H9 (cell line): ENCODE data around the gene HMG20B. TPM values are rescaled to one million over a fixed set of nuclear protein-coding genes. Genes with fewer than 3 reads are reported as not detected.

Source experiments
- DNase-seq: peaks from one replicate; pipeline ENCODE4 v3.0.0-alpha.2; 2017
- H2AFZ ChIP-seq: one replicate; pipeline ENCODE4 v1.6.1; 2013; ENCODE audit warnings: mild to moderate bottlenecking, low read length, control low read depth, moderate library complexity
- H2AK5ac ChIP-seq: 2 replicates; pipeline ENCODE4 v1.6.1; 2013; ENCODE audit warnings: low read length, control low read depth, mixed read lengths; ENCODE audit not compliant: insufficient read length
- H2BK120ac ChIP-seq: one replicate; pipeline ENCODE4 v1.6.1; 2013; ENCODE audit warnings: low read depth, mild to moderate bottlenecking, low read length, control low read depth, inconsistent platforms; ENCODE audit not compliant: poor library complexity, severe bottlenecking
- H2BK12ac ChIP-seq: 2 replicates; pipeline ENCODE4 v1.6.1; 2013; ENCODE audit warnings: low read length, control low read depth, mixed read lengths, low read depth; ENCODE audit not compliant: insufficient read length
- H2BK15ac ChIP-seq: 2 replicates; pipeline ENCODE4 v1.6.1; 2013; ENCODE audit warnings: low read depth, low read length, control low read depth
- H2BK20ac ChIP-seq: one replicate; pipeline ENCODE4 v1.6.1; 2013; ENCODE audit warnings: low read depth, mild to moderate bottlenecking, low read length, control low read depth, inconsistent platforms; ENCODE audit not compliant: poor library complexity, severe bottlenecking
- H2BK5ac ChIP-seq: 2 replicates; pipeline ENCODE4 v1.6.1; 2013; ENCODE audit warnings: low read length, control low read depth, mixed read lengths; ENCODE audit not compliant: insufficient read length
- H3K14ac ChIP-seq: 2 replicates; pipeline ENCODE4 v1.6.1; 2013; ENCODE audit warnings: low read length, control low read depth; ENCODE audit not compliant: insufficient read depth
- H3K18ac ChIP-seq: 2 replicates; pipeline ENCODE4 v1.6.1; 2013; ENCODE audit warnings: low read depth, mild to moderate bottlenecking, mixed read lengths, low read length, control low read depth; ENCODE audit not compliant: insufficient read length
- H3K23ac ChIP-seq: 2 replicates; pipeline ENCODE4 v1.6.1; 2013; ENCODE audit warnings: low read length, control low read depth, mixed read lengths, low read depth; ENCODE audit not compliant: insufficient read length
- H3K23me2 ChIP-seq: 2 replicates; pipeline ENCODE4 v1.6.1; 2013; ENCODE audit warnings: low read depth, mild to moderate bottlenecking, mixed read lengths, low read length, control low read depth; ENCODE audit not compliant: insufficient read length, poor library complexity, severe bottlenecking
- H3K27ac ChIP-seq: 2 replicates; pipeline ENCODE4 v1.5.1; 2013; ENCODE audit warnings: low read length, control low read depth, mixed read lengths, low read depth; ENCODE audit not compliant: insufficient read length
- H3K27me3 ChIP-seq: 2 replicates; pipeline ENCODE4 v1.6.1; 2013; ENCODE audit warnings: low read length, control low read depth, inconsistent platforms; ENCODE audit not compliant: insufficient read depth
- H3K4ac ChIP-seq: 2 replicates; pipeline ENCODE4 v1.6.1; 2013; ENCODE audit warnings: low read depth, mild to moderate bottlenecking, control low read depth, inconsistent platforms, low read length, moderate library complexity
- H3K4me1 ChIP-seq: 2 replicates; pipeline ENCODE4 v1.6.1; 2013; ENCODE audit warnings: low read length, control low read depth, inconsistent platforms; ENCODE audit not compliant: insufficient read depth
- H3K4me2 ChIP-seq: 2 replicates; pipeline ENCODE4 v1.6.1; 2013; ENCODE audit warnings: low read length, control low read depth, mixed read lengths; ENCODE audit not compliant: insufficient read length, insufficient read depth
- H3K56ac ChIP-seq: 2 replicates; pipeline ENCODE4 v1.6.1; 2013; ENCODE audit warnings: low read depth, mild to moderate bottlenecking, mixed read lengths, low read length, control low read depth; ENCODE audit not compliant: insufficient read length
- H3K79me1 ChIP-seq: 2 replicates; pipeline ENCODE4 v1.6.1; 2013; ENCODE audit warnings: low read depth, mild to moderate bottlenecking, moderate library complexity, low read length, control low read depth, inconsistent platforms; ENCODE audit not compliant: insufficient read depth, poor library complexity, severe bottlenecking
- H3K79me2 ChIP-seq: 2 replicates; pipeline ENCODE4 v1.6.1; 2013; ENCODE audit warnings: low read length, control low read depth, inconsistent platforms; ENCODE audit not compliant: insufficient read depth
- H3K9ac ChIP-seq: 2 replicates; pipeline ENCODE4 v1.6.1; 2013; ENCODE audit warnings: low read length, control low read depth, mixed read lengths; ENCODE audit not compliant: insufficient read length; ENCODE audit errors: extremely low read depth
- H3K9me3 ChIP-seq: one replicate; pipeline ENCODE4 v1.6.1; 2013; ENCODE audit warnings: low read depth, low read length, inconsistent platforms; ENCODE audit not compliant: control insufficient read depth
- H3T11ph ChIP-seq: one replicate; pipeline ENCODE4 v1.6.1; 2013; ENCODE audit warnings: mild to moderate bottlenecking, low read length, control low read depth, inconsistent platforms
- H4K20me1 ChIP-seq: one replicate; pipeline ENCODE4 v1.6.1; 2013; ENCODE audit not compliant: control insufficient read depth, insufficient read length, insufficient read depth
- H4K5ac ChIP-seq: 2 replicates; pipeline ENCODE4 v1.6.1; 2013; ENCODE audit warnings: low read depth, mild to moderate bottlenecking, mixed read lengths, low read length, control low read depth; ENCODE audit not compliant: insufficient read length
- H4K8ac ChIP-seq: replicated peaks from 2 replicates; pipeline ENCODE4 v1.6.1; 2013; ENCODE audit warnings: low read length, control low read depth, mixed read lengths, low read depth; ENCODE audit not compliant: insufficient read length
- H4K91ac ChIP-seq: 2 replicates; pipeline ENCODE4 v1.6.1; 2013; ENCODE audit warnings: low read depth, mild to moderate bottlenecking, moderate library complexity, mixed read lengths, low read length, control low read depth; ENCODE audit not compliant: insufficient read length
- H3K27ac Mint-ChIP-seq, 3 experiments: 2 replicates in 2 of 3; 3 replicates in 1 of 3; pipeline ENCODE4 v1.8.0; 2020 to 2021; ENCODE audit warnings: mixed read lengths in 3 of 3, mild to moderate bottlenecking in 1 of 3, moderate library complexity in 1 of 3
- H3K27me3 Mint-ChIP-seq: 2 replicates; pipeline ENCODE4 v1.8.0; 2021; ENCODE audit warnings: low read depth, mild to moderate bottlenecking, moderate library complexity, mixed read lengths
- H3K36me3 Mint-ChIP-seq, 3 experiments: 2 replicates in 2 of 3; 3 replicates in 1 of 3; pipeline ENCODE4 v1.8.0; 2020 to 2021; ENCODE audit warnings: low read depth in 3 of 3, mixed read lengths in 3 of 3; ENCODE audit not compliant: insufficient read depth in 1 of 3
- H3K4me1 Mint-ChIP-seq, 2 experiments: 2 replicates each; pipeline ENCODE4 v1.8.0; 2020; ENCODE audit warnings: mixed read lengths in 2 of 2
- H3K4me3 Mint-ChIP-seq, 2 experiments: 2 replicates in 1 of 2; 3 replicates in 1 of 2; pipeline ENCODE4 v1.8.0; 2020 to 2021; ENCODE audit warnings: mild to moderate bottlenecking in 2 of 2, mixed read lengths in 2 of 2, moderate library complexity in 1 of 2
- H3K9me3 Mint-ChIP-seq, 2 experiments: 2 replicates in 1 of 2; 3 replicates in 1 of 2; pipeline ENCODE4 v1.8.0; 2020; ENCODE audit warnings: mild to moderate bottlenecking in 2 of 2, mixed read lengths in 2 of 2, moderate library complexity in 1 of 2
- CTCF ChIP-seq: fragments of 200-600 bp; sonication (generic); conservative IDR thresholded peaks from 3 replicates; pipeline ENCODE4 v1.8.0; 2021; ENCODE audit warnings: antibody characterized with exemption, mild to moderate bottlenecking
- WGBS: extraction: QIAGEN DNeasy Blood & Tissue Kit; methylation state at CpG from one replicate; pipeline ENCODE4 v1.1.7; 2013; ENCODE audit warnings: missing lambda C conversion rate, low lambda C conversion rate, mixed read lengths; ENCODE audit not compliant: insufficient read length; ENCODE audit errors: extremely low coverage; 5-methylcytosine and 5-hydroxymethylcytosine counted together
- total RNA-seq: library from RNA; stranded (reverse); gene quantifications from 2 replicates; pipeline ENCODE4 v1.2.1, GENCODE V29; 2021

HMG20B gene
- total RNA-seq, 1 experiment from 2014 or later = 58.1 TPM

- Histone ChIP-seq H3K79me1 (no peaks in the 10 kb centered on the region), H3K23me2 (peaks cover 3% of the 10 kb centered on the region), H4K20me1 (no peaks in the 10 kb centered on the region), H3K23ac (no peak overlapping the region), H3K14ac (no peak overlapping the region), H2BK20ac (no peak overlapping the region), H3K27me3 (peaks cover 4% of the 10 kb centered on the region; the same call in 1 of the 2 replicates), H3K4me2 (no peak overlapping the region), H3K9ac (no peak overlapping the region), H3K4me1 (no peaks in the 10 kb centered on the region; the same call in 1 of the 2 replicates), H2BK15ac (no peak overlapping the region), H3K18ac (no peak overlapping the region), H3T11ph (no peak overlapping the region), H2BK12ac (no peak overlapping the region), H3K27ac (no peak overlapping the region), H2BK120ac (no peak overlapping the region), H4K5ac (no peak overlapping the region), H2BK5ac (no peak overlapping the region), H4K8ac (no peak overlapping the region), H2AFZ (no peak overlapping the region), H3K56ac (no peak overlapping the region), H4K91ac (no peak overlapping the region), H3K79me2 (no peaks in the 10 kb centered on the region), H3K9me3 (no peaks in the 10 kb centered on the region), H3K4ac (no peak overlapping the region), H2AK5ac (no peak overlapping the region)
- no peaks in the 10 kb centered on the region for H3K4me1 Mint-ChIP-seq
- H3K36me3 Mint-ChIP-seq = no peaks in the 10 kb centered on the region; a peak in 1 of 7 replicates
- H3K27me3 Mint-ChIP-seq = peaks cover 74% of the 10 kb centered on the region
- H3K4me3 Mint-ChIP-seq = no peak overlapping the region
- peaks cover 13 to 17% of the 10 kb centered on the region in 2 experiments for H3K9me3 Mint-ChIP-seq
- no CpG with 5 or more reads among the region's 11 CpGs for WGBS
- no peak for DNase-seq
- H3K27ac Mint-ChIP-seq = no peak overlapping the region
- TF ChIP-seq CTCF = no peak
Observed at GRCh38 chr19:3589439-3589838, 16.7 kb downstream of the HMG20B start.
